GM19397 (cell line): ENCODE measurements around the gene STUM.

ENCODE experiments used
- ATAC-seq: cut with Tn5 transposase; IDR thresholded peaks from one replicate; pipeline ENCODE4 v1.9.1; 2021; ENCODE audit warnings: mild to moderate bottlenecking, moderate library complexity; ENCODE audit not compliant: unreplicated experiment

Gene STUM

DNA sequence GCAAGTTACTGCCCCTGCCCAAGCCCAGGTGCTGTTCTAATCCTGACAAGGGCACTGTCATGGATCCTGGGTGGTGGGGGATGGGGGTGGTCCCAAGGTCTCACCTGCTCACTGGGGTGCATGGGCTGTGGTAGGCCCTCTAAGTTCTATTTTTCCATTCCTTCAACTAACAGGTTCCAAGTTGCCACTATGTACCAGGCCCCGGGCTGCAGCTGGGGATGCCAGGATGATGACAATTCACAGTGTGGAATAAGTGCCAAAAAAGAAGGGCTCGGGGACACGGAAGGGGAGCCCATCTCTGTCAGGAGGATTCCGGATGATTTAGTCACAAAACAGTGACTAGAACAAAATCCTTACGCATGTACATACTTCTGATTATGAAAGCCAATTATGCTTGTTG is 76.0 kb downstream of the STUM start:
- no peak for ATAC-seq

DNA sequence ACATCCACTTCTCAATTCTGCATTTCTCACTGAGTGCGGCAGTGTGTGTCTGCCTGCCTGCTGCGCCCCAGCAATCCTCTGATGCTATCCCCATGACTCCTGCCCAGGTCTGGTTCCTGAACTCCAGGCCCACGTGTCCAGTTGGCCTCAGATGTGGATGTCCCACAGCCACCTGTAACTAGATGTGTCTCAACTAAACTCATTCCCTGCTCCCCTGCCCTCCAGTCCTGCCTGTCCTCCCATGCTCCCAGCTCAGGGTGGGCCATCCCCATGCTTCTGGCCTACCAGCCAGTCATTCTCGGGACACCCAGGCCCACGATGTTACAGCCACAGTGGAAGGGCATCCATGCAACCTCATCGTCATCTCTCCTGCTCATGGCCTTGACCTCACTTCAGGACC is 76.8 kb downstream of the STUM start:
- ATAC-seq, result no peak

DNA sequence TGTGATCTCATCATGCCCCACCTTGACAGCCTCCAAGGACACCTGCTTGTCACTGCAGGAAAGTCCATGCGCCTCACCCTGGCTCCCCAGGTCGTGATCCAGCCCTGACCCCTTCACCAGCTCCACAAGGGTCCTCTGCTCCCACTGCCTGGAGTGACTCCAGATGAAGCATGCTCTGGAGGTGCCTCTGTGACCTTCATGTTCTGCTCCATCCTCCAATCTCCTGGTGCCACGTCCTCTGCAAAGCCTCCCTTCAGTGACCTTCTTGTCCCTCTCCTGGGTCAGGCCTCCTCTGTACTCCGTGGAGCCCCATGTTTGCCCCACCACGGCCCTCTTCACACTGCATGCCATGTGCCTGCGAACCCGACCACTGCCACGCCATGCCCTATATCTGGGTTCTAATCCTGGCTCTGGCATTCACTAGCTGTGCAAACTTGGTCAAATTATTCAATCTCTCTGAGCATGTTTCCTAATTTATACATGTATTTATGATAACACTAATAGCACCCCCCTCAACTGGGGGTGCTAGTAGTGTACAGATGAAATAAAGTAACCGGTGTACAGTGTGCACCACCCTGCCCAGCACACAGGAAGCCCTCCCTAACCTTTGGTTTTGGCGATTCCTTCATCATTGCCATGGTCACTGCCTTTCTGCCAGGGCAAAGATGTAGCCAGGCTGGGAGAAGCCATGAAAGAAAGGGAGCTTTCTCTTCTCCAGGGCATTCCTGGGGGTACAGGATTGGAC is 77.4 kb downstream of the STUM start:
- ATAC-seq, result no peak

DNA sequence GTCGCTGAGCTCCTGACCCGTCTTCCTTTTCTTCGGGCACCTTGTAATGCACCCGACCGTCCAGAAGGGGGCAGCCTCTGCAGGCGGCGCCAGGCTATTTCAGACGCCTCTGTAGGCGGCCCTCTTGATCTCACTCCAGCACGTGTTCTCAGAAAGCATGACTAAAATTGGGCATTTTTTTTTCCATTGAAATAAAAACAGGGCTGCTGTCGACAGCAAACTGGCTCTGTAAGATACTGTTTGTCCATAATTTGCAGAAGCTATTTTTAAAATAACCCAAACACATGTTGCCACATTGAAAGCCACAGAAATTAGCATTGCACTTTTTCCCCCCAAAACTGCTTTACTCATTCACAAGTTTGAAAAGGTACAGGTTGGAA is 78.0 kb downstream of the STUM start:
- ATAC-seq, result no peak

DNA sequence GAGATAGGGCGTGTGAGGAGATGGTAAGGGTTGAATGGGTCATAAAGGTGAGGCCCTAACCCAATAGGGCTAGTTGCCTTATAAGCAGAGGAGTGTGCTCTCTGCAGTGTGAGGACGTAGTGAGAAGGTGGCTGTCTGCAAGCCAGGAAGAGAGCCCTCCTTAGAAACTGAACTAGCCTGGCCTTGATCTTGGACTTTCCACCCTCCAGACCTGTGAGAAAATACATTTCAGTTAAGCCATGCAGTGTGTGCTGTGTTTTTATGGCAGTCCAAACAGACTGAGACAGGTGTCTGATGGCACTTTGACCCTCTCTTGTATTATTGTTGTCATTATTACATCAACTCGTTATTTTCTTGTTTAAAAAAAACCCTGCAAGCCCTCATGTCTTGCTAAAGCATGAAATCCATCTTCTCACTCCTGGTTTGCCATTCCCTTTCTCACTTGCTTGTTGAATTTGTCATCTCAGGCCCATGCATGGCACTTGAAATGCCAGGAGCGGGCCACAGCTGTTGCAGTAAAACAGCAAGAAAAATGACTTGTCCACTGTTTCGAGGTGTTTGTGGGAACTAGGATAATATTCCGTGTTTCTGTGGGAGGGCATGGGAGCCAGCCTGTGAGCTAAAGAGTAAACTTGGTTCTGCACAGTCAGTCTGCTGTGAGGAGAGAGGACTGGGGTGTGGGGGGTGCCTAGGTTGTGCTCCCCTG is 78.6 kb downstream of the STUM start:
- ATAC-seq, result no peak

DNA sequence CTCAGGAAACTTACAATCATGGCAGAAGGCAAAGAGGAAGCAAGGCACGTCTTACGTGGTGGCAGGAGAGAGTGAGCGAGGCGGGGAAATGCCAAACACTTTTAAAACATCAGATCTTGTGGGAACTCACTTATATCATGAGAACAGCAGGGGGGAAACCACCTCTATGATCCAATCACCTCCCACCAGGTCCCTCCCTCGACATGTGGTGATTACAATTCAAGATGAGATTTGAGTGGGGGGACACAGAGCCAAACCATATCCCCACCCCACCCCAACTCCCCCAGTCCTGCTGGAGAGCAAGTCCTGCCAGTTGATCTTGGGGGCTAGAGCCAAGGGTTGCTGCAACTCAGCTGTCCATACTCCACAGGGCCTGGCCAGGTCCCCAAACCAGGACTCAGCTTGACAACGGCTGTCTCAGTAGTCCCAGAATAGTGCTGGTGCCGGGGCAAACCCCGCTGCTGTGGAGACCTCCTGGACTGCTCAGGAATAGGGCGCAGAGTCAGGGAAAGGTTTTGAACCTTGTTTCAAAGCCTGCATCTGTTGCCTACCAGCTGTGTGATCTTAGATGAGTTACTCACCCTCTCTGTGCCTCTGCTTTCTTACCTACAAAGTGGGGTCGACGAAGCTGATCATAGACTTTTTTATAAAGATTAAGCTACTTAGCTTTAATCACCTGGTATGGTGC is 79.5 kb downstream of the STUM start:
- ATAC-seq, result no peak

DNA sequence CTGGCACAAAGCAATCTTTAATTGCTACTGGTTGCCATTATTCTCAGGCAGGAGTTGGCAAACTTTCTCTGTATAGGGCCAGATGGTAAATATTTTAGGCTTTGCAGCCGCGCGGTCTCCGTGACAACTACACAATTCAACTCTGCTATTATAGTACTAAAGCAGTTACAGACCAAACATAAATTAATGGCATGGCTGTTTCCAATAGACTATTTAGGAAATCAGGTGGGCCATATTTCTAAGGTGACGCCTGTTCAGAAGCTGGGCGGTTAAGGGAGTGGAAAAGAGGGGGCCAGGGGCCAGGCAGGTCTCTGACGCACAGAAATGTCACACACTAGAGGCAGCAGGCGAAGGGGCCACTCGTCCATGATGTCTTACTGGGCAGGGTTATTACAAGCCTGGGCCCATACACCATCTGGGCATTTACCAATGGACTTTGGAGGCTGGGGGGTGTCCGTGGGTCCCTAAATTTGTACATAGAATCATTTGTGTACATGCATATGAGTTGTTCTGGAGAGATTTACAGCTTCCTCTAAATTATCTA is 80.1 kb downstream of the STUM start:
- ATAC-seq, result no peak

DNA sequence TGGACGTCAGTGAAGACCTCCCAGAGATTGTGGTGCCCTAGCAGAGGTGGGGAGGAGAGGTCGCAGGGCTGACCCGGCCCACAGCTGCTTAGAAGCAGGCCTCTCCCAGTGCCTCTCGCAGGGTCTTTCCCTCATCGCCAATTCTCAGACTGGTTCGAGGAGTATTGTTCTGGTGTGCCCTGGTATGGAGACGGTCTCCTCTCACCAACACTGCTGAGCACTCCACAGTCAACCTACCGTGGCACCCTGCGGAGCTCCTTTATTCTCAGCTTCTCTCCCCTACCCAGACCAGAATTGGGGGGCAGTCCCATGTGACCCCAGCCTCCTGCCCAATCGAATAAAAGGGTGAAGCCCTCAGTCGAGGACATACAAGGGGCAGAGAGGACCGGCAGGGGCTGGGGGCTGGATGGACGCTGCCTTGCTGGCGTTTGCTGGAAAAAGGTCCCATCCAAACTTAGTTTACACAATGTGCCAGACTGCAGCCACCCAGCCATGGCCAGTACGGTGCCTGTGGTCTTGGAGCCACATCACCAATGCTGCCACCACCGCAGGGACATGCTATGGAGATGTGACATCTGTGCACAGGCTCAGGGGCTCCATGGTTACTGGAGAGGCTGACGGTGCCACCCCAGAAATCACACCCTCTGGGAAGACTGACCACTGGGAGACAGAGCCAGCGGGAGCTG is 80.8 kb downstream of the STUM start:
- ATAC-seq, result no peak

DNA sequence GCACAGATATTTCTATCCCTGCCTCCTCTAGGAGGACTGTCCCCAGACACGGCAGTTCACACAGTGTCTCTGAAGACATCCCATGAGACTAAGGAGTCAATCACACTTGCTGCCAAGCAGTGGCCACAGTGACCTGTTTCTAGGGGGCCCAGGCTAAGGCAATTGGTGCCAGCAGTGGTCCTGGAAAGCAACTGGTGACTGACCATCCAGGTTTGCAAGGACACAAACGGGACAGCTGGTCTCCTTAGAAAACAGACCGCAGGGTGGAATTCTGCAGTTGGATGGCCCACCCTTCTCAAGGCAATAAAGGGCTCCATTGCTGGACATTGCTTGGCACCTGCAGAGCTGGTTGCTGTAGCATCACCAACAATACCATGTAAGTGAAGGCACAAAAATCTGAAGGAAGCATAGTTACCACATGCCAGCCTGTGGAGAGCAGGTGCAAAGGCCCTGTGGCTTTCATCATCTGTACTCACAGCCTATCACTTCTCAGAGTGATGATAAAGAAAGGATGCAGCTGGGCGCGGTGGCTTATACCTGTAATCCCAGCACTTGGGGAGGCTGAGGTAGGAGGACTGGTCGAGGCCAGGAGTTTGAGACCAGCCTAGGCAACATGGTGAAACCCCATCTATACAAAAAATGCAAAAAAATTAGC is 81.5 kb downstream of the STUM start:
- no peak for ATAC-seq

DNA sequence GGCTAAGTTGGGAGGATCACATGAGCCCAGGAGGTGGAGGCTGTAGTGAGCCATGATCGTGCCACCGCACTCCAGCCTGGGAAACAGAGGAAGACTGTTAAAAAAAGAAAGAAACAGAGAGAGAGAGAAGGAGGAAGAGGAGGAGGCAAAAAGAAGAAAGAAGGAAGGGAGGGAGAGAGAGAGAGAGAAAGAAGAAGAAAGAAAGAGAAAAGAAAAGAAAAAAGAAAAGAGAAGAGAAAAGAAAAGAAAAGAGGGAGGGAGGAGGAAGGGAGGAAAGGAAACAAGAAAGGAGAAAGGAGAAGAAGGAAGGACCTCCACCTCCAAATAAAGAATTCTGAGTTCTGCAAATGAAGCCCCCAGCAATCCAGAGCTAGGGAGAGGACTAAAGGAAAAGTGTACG is 82.0 kb downstream of the STUM start:
- no peak for ATAC-seq

DNA sequence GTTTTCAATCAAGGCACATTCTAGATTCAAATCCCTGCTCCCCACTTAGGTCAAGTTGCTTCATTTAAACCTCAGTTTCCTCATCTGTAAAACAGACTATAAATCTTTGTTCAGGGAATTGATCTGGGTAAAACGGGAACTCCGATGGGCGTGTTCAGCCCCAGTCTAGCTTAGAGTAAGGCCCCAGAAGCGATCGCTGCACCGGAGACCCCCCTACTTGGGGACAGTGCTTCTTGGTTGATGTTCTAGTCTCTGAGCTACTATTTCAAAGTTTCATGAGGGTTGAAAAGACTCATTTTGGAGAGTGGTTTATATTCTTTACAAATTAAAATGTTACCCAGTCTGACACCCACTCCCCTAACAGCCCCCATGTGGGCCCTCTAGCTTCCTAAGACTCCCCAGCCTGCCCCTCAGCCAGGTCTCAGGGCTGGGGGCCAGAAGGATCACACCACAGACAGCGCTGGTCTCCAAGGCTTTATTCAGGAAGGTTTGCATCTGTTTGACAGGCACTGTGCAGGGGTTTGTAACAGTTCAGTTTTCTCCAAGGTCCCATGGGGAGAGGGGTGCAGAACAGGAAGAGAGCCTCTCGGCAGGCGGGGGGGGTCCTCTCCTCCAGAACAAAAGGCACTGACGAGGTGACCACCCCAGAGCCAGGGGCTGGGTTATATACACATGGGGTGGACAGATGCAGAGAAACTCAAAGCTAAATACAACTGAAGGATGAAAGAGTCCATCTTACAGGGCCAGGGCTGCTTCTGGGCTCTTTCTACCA is 82.9 kb downstream of the STUM start:
- no peak for ATAC-seq

DNA sequence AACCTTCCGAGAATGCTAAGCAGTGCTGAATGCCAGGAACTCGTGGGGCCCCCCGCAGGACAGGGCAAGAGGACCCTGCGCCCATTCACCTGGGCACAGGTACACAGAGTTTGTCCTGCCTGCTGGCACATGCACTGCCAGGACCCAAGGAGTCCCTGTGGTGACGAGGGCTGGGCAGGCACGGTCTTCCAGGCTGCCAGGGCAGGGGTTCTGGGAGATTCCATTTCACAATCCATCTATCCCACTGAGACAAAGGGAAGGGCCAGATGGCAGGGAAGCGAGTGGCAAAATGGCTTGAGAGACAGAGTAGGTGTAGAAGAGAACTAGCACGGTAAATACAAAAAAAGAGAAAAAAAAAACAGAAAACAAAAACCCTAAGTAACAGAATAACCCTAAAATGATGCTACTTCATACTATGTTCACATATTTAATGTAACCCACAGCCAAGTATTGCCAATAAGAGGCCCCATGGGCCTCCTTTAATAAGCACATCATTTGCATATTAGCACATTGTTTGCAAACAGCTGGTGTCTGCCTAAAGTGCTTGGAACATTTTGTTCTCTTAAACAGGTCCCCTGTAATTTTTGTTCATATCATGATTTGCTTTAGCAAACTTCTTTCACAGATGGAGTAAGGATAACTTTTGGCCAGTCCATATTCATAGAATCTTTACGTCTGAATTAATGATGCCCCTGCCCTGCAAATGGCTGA is 83.8 kb downstream of the STUM start:
- ATAC-seq, result no peak

DNA sequence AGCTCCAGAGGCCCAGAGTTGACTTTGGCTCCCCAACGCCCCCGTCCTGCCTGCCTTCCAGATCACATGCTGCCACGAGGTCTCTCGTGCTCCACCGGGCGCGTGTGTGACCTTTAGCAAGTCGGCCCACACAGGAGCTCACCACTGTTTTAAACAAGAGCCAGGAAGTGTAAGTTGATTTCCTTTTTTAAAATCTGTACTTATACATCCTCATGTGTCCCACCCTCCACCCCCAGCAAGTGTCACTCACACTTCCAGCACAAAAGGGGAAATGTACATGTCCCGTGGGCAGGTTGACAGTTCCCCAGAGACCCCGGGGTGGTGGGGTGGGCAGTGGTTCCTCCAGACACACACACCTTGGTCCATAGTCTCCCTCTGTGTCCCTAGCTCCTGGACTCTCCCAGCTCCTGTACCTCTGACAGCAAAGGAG is 84.4 kb downstream of the STUM start:
- no peak for ATAC-seq

DNA sequence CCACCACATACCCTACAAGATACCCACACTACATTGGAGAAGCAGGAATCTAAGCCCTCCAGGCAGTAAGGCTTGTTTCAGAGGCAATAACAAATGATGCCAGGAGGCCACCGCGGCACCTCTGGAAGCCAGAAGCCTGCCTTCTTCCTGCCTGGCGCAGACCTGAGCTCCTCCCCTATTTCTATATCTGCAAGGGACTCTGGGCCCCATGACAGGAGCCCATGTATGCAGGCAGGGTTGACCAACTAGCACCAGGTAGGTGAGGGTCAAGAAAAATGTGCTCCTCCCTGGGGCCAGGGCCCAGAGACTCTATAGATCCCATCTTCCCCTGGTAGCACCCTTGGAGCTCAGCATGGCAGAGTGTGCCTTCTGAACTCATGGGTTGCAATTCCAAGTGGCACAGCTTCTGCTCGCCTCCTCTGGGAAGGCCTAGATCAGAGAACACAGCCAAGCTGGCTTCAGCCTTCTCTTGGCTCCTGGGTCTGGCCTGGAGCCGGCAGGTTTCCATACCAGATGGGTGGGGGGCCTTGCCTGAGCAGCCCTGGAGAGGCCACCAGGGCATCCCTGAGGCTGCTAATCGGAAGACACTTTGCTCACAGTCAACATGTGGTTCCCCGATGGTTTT is 85.1 kb downstream of the STUM start:
- peak; percentile 21 for ATAC-seq

DNA sequence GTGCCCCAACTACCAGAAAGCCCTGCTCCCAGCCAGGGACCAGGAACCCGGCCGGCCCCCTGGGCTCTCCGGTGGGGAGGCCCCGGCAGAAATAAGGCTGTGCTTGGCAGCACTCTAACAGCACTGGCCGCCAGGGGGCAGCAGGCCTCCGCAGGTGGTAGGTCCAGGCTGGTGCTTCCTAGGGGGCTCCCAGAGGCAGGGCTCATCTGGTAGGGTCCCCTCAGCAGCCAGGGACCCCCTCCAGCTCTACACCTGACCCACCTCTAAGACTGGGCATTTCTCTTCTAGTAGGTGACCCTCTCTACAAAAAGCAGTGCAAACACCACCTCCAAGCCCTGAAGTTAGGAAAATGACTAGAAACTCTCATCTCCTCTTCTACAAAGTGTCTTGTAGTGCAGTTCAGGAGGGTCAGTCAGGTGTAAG is 85.6 kb downstream of the STUM start:
- ATAC-seq, result peak; percentile 73

DNA sequence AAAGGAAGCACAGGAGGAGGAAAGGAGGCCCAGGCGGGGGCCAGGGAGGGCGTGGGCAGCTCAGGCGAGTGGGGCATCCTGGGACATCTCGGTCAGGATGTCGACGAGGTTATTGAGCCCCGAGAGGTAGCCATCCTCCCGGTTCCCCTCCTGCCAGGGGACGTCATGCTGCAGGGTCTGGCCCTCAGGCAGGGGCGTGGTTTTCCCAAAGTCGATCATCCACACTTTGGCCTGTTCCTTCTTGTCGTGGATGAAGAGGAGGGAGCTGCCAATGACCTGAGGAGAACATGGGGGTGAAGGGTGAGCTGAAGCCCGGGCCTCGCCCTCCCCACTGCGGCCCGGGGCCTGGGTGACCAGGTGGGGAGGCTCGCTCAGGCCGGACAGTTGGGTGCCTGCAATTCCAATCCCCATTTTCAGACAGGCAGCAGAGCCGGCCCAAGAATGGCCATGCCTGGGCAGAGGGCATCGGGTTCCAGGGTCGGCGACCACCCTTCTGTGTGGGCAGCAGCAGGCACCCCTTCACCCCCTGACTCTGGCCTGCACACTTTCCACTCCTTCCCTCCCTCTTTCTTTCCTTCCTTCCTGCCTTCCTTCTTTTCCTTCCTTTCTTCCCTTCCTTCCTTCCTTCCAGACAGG is 86.2 kb downstream of the STUM start:
- ATAC-seq, result no peak

DNA sequence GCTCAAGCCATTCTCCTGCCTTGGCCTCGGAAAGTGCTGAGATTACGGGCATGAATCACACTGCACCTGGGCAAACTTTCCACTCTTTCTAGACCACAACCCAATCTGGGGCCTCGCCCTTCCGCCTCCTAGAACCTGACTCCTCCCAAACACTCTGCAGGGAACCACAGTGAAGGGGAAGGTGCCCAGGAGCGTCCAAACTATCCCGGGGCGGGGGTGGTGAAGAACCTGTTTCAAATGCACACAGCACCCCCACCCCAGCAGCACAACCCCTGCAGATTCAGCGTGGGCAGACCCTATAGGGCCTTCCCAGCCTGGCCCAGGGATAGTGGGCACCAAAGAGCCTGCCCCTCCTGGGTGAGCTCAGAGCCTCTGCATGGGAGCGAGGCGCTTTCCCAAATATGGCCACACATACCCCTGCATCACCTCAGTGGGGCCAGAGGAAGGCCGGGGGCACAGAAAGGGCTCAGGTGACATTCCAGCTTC is 86.9 kb downstream of the STUM start:
- ATAC-seq, result no peak

DNA sequence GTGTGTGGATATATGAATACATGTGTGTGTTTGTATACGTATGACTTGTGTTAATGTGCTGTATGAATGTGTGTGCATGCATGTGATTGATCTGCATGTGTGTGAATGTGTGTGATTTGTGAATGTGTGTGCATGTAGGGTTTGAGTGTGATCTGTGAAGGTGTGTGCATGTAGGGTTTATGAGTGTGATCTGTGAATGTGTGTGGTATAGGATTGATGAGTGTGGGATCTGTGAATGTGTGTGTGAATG is 88.2 kb downstream of the STUM start:
- ATAC-seq, result no peak
